Activated naive CD4-positive, alpha-beta T cell treated with anti-CD3 and anti-CD28 coated beads, Interleukin-2, amount 50 U/mL, for 16 hours (primary cell): ENCODE measurements around the gene IL17REL.
A peak's percentile ranks its signal among the peaks of the same experiment; 100 is the strongest.
"Not testable (repeated sequence)": the region's sequence is repeated elsewhere in the genome, so short reads cannot be mapped to it uniquely, and the experiment has no call there.

Experiments
- DNase-seq: peaks from one replicate; pipeline ENCODE4 v3.0.0-alpha.2; 2020

IL17REL gene

GRCh38 chr22:50001388-50002231, 11.0 kb downstream of the IL17REL start:
- no peak for DNase-seq

DNA sequence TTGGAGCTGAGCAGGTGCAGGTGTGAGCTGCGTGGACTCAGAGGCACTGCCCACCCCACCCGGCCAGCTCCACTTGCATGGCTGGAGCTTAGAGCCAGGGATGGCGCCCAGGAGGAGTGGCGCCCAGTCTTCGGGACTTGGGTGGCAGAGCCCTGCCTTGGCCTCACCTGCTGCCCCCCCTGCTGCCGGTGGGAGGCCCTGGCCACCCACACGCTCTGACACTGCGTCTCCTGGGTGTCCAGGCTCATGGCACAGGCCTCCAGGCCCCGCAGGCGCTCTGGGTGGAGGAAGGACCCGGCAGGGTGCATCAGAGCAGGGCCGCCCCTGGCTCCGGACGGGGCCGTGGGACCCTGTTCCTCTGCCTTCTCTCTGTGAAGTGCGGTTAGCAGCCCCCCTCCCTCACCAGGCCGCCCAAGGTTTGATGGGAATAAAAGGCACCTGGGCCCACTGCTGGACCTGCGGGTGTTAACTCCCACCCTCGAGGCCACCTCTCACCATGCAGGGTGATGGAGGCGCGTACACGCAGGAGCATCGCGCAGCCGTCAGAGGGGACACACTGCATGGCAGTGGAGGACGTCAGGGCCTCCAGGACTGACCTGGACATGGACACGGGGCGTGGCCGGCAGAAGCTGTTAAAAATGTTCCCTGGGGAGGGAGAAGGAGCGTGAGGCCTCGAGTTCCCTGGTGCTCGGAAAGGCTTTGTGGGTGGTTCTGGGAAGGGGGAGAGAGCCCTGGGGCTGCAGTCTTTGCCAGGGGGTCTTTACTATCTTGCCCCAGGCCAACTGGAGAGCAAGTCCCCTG, 11.8 kb downstream of the IL17REL start:
- DNase-seq, result no peak

- DNase-seq, result no peak
Measured at GRCh38 chr22:49999946-50000586, 12.5 kb downstream of the IL17REL start.

DNA sequence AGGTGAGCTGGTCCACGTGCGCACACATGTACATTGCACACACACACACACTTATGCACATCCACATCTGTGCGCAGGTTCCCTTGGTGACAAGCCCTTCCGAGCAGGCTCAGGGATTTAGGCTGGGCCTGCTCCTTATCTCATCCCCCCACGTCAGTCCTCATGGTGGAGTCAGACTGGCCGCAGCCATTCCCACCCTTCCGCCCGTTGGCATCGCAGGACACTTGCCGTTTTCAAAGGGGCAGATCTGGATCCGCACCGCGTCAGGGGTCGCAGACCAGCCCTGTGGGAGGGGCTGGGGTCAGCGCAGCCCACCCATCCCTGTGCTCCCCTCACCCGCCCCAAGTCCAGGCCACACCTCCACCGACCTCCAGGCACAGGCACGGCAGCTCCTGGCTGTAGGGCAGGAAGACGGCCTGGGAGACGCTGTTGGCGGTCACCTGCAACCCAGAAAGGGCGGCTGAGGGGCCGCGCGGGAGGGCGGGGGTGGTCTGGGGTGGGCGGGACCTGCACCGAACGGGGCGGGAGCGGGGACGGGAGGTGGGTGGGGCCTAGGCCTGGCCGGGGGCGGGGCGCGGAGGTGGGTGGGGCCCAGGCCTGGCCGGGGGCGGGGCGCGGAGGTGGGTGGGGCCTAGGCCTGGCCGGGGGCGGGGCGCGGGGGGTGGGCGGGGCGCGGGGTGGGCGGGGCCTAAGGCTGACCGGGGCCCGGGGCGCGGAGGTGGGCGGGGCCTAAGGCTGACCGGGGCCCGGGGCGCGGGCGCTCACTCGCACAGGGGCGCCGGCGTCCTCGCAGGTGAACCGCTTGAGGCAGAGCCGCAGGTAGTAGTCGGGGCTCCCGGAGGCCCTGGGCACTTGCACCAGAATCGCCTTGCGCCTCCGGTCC, 13.3 kb downstream of the IL17REL start:
- no peak for DNase-seq

- no peak for DNase-seq
Measured at GRCh38 chr22:49998718-49999062, 13.9 kb downstream of the IL17REL start.

GRCh38 chr22:49997932-49998717, 14.4 kb downstream of the IL17REL start:
- DNase-seq, result no peak

GRCh38 chr22:49997251-49997599, 15.3 kb downstream of the IL17REL start:
- DNase-seq, result no peak

GRCh38 chr22:49996518-49997250, 15.9 kb downstream of the IL17REL start:
- no peak for DNase-seq

DNA sequence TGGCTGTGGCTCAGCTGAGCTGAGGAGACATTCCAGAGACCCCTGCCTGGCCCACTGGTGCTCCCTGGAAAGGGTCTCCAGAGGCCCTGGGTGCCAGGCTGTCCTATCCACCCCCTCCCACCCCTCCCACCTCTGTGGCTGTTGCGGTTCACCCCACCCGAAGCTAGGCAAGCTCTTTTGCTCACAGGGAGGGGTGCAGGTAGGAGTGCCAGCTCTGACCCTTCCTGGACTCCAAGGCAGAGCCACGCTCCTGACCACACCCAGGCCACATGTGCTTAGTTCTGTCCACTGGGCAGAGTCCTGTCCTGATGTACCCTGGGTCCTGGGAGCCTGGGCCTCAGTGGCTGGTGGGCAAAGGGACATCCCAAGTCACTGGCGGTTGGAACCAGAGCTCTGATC, 16.4 kb downstream of the IL17REL start:
- no peak for DNase-seq

DNA sequence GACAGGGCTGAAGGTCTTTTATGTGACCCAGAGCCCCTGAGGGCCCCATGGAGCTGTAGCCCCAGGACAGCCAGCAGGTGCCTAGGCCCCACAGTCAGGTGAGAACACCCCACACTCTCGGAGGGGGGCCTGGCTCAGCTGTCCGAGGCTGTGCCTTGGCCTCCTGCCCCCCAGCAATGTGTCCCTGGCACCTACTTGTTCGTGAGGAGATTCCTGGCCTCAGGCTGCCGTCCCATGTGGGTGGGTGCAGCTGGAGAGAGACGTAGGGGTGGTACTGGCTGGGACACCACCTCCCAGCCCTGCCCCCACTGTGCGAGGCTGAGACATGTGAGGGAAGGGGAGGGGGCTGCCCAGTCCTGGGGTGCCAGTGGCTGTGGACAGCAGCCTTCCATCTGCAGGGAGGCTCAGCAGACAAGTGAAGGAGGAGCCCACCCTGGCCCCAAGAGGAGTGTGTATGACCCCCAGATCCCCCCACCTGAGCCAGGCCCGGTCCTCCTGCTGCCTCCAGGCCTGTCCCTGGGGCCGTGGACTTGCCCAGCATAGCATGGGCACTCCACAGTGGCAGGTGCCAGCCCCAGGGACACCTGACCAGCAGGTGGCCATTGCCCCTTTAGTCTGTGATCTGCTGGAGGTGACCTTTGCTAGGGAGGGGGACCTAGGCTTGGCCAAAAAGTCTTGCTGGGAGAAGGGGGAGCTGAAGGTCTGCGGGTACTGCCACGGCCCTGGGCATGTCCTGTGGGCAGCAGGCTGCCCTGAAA, 17.0 kb downstream of the IL17REL start:
- no peak for DNase-seq

DNA sequence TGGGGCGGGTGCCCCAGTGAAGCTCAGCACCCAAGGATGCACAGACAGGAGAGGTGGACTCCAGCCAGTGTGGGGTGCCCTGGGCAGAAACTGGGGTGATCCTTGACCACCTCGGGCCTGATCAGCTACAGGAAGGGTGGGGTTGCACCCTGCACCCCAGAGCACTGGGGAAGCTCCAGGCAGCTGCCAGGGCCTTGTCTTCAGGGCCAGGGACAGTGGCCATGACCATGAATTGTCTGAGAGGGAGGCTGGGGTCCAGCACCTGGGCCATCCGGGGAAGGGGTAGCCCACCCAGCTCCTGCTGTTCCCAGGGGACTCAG, 17.6 kb downstream of the IL17REL start:
- DNase-seq, result no peak

DNA sequence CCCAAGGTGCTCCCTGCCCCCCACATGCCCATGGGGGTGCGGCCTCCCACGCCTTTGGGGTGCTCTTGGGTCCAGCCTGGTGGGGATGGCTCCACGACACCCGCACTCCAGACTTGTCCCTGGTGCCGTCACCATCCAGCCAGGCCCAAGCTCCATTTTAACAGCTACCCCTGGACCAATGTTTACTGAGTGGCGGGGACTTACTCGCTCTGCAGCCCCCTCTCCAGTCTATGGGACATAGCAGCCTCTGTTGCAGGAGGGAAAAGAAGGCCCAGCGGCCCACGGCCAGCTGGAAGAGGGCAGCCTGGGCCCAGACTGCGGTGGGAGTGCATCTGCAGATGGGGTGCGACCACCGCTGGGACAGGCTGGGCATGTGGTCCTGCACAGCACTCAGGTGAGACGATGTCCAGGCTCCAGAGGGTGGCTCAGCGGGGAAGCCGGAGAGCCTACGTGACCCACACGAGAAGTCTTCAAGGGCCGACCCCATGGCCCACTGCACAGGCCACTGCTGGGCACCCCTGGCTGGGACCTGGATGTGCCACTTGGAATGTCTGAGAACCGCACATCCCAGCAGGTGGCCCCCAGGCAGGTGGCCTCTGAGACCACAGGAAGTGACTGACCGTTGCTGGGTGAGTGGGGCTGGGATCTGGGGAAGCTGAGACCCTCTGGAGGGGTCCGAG, 18.1 kb downstream of the IL17REL start:
- DNase-seq, result no peak

GRCh38 chr22:49993649-49994360, 18.8 kb downstream of the IL17REL start:
- DNase-seq, result no peak

DNA sequence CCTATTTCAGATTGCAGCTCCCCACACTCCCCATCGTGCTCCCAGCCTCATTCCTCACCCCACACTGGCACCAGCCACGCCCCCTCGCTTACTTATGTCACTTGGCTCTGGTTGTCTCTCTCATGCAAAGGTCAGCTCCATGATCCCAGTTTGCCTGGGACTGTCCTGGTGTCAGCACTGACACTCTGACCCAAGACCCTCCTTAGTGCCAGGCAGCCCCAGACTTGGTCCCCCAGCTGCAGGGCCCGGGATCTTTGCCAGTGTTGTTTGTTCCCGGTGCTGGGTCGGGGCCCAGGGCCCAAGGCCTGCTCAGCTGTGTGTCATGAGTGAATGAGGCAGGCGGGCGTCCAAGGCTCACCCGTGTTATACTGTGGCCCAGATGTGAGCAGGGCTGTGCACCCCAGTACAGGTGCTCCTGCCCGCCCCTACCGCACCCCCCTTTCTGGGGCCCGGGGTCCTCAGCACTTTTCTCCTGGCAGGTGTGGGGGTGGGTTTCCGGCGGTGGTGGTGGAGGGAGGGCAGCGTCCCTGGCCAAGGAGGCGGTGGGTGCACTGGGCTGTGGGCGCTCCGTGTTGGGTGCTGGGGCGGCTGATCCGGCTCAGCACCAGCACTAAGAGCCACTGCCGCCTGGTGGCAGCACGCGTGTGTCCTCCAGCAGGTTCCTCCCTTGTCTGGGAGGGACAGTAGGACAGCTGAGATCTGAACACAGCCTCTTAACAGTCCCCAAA, 19.5 kb downstream of the IL17REL start:
- DNase-seq, result peak; percentile 76

GRCh38 chr22:49991907-49992533, 20.5 kb downstream of the IL17REL start:
- no peak for DNase-seq

- no peak for DNase-seq
Measured at GRCh38 chr22:49991167-49991566, 21.4 kb downstream of the IL17REL start.

GRCh38 chr22:49989826-49990225, 22.7 kb downstream of the IL17REL start:
- DNase-seq, result not testable (repeated sequence)

DNA sequence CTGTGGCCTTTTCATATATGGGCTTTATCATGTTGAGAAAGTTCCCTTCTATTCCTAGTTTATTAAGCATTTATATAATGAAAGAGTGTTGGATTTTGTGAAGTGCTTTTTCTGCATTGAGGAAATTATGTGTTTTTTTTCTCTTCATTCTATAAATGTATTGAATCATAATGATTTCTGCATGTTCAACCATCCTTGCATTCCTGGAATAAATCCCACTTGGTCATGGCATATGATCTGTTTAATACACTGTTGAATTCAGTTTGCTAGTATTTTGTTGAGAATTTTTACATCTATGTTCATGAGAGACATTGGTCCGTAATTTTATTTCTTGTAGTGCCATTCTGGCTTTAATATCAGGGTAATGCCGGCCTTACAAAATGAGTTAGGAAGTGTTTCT, 26.2 kb downstream of the IL17REL start:
- no peak for DNase-seq
